Left ventricle myocardium inferior (tissue), 1 donor: Measurements from ENCODE around the gene TPM4. TPM values are rescaled to one million over a fixed set of nuclear protein-coding genes. Genes with fewer than 3 reads are reported as not detected.

Source experiments
- DNase-seq: peaks from one replicate; pipeline ENCODE4 v3.0.0-alpha.2; 2020
- H3K27ac ChIP-seq: fragments of 200-600 bp; replicated peaks from 2 replicates; pipeline ENCODE4 v1.8.0; 2021
- H3K27me3 ChIP-seq: fragments of 200-600 bp; 2 replicates; pipeline ENCODE4 v1.8.0; 2021; ENCODE audit warnings: low read depth
- H3K36me3 ChIP-seq: fragments of 200-600 bp; 2 replicates; pipeline ENCODE4 v1.8.0; 2021
- H3K4me1 ChIP-seq: fragments of 200-600 bp; 2 replicates; pipeline ENCODE4 v1.8.0; 2021
- H3K4me3 ChIP-seq: fragments of 200-600 bp; 2 replicates; pipeline ENCODE4 v1.8.0; 2021; ENCODE audit warnings: mild to moderate bottlenecking, moderate library complexity
- H3K9me3 ChIP-seq: fragments of 200-600 bp; replicated peaks from 2 replicates; pipeline ENCODE4 v1.8.0; 2021
- intact Hi-C: fragments of 100-400 bp; cut with micrococcal nuclease; formaldehyde crosslinking; loops from one replicate; pipeline ENCODE4 v1.11.0; 2022
- total RNA-seq: library from RNA; stranded (reverse); fragmentation: NEBNext Ultra II Directional; extraction: Animal tissue kit (Norgen Biotek cat#: 25700); gene quantifications from one replicate; pipeline ENCODE4 v1.2.1, GENCODE V29; 2021
- TF ChIP-seq, protein P1 (sequence below): fragments of 200-600 bp; IDR thresholded peaks from 2 replicates; pipeline ENCODE4 v1.8.0; 2021; ENCODE audit warnings: antibody characterized with exemption, mild to moderate bottlenecking, borderline replicate concordance
- donor health status: DM: no; HTN: yes; CAD: no; lungs with severe emphysema.

TPM4 gene
- total RNA-seq, 1 donor from 2014 or later = 69.6 TPM

- DNase-seq = no peak
- Histone ChIP-seq H3K27ac (no peak overlapping the region), H3K4me3 (no peak overlapping the region), H3K27me3 (no peaks in the 10 kb centered on the region), H3K36me3 (peaks cover 41% of the 10 kb centered on the region), H3K4me1 (no peaks in the 10 kb centered on the region), H3K9me3 (no peaks in the 10 kb centered on the region)
- intact Hi-C loops = no loop called here
- TF ChIP-seq, protein P1, sequence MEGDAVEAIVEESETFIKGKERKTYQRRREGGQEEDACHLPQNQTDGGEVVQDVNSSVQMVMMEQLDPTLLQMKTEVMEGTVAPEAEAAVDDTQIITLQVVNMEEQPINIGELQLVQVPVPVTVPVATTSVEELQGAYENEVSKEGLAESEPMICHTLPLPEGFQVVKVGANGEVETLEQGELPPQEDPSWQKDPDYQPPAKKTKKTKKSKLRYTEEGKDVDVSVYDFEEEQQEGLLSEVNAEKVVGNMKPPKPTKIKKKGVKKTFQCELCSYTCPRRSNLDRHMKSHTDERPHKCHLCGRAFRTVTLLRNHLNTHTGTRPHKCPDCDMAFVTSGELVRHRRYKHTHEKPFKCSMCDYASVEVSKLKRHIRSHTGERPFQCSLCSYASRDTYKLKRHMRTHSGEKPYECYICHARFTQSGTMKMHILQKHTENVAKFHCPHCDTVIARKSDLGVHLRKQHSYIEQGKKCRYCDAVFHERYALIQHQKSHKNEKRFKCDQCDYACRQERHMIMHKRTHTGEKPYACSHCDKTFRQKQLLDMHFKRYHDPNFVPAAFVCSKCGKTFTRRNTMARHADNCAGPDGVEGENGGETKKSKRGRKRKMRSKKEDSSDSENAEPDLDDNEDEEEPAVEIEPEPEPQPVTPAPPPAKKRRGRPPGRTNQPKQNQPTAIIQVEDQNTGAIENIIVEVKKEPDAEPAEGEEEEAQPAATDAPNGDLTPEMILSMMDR = no peak
Observed at GRCh38 chr19:16104722-16105121, 28.4 kb downstream of the TPM4 start.

DNA sequence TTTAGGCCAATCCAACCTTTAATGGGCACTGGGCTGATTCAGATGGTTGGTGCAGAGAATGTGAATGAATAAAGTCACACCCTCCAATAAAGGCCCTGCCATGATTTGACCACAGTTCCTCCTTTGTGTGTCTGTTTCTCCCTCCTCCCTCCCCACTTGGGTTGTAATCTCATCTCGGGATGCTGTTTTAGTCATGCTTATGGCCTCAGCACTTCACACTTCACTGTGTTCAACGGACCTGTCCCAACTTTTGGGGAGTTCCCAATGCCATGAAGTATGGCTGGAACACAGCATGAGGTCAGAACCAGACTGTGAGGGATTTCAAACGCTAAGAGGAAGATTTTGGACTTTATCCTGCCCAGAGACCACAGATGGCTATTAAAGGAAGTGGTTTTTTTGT lies 29.8 kb downstream of the TPM4 start:
- Histone ChIP-seq H3K9me3 (no peaks in the 10 kb centered on the region), H3K36me3 (peaks cover 27% of the 10 kb centered on the region), H3K27me3 (no peaks in the 10 kb centered on the region), H3K4me1 (peaks cover 6% of the 10 kb centered on the region), H3K27ac (no peak overlapping the region), H3K4me3 (no peak overlapping the region)
- TF ChIP-seq, protein P1 = no peak
- DNase-seq = no peak
- intact Hi-C loops = no loop called here

DNA sequence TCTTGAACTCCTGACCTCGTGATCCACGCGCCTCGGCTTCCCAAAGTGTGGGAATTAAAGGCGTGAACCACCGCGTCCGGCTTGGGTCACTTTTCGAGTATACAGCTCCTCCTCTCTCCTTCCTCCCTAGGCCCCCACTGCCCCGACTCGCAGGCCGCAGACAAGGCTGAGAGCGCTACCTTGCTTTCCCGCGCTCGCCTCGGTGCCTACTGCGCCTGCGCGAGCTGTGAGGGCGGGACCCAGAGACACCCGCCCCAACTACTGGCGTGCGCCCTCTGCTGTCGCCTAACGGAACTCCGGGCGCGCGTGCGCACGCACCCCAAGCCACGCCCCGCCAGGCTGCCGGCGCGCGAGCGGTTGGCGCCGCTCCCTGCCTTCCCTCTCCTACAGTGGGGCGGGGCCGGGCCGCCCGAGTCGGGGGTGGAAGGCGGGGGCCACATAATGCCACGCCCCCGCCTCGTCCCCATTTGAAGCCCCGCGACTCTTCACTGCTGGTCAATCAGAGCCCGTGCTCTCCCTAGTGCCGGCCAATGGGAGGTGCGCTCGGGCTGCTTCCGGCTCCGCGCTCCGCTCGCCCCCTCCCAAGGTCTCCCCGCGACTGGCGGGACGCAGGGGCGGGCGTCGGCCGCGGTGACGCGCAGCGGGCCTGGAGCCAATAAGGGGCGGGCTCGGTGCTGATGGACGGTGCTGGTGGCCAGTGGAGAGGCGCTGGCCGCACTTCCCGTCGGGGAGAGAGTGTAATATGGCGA lies 35.0 kb downstream of the TPM4 start, which contains the start of gene RAB8A:
RAB8A (plus strand) TSS at position 730 of the 749 bp plus-strand sequence; CDS start at position 743, 13 bp downstream.
- no peaks in the 10 kb centered on the region for H3K9me3 ChIP-seq
- DNase-seq = peak; percentile 99
- H3K27me3 ChIP-seq = no peaks in the 10 kb centered on the region
- H3K4me1 ChIP-seq = peaks cover 51% of the 10 kb centered on the region
- no peaks in the 10 kb centered on the region for H3K36me3 ChIP-seq
- TF ChIP-seq, protein P1 = peak; percentile 99
- H3K27ac ChIP-seq = peak within 1 kb of the TSS; percentile 90
- peak within 1 kb of the TSS; percentile 79 for H3K4me3 ChIP-seq
- intact Hi-C loops = no loop called here

DNA sequence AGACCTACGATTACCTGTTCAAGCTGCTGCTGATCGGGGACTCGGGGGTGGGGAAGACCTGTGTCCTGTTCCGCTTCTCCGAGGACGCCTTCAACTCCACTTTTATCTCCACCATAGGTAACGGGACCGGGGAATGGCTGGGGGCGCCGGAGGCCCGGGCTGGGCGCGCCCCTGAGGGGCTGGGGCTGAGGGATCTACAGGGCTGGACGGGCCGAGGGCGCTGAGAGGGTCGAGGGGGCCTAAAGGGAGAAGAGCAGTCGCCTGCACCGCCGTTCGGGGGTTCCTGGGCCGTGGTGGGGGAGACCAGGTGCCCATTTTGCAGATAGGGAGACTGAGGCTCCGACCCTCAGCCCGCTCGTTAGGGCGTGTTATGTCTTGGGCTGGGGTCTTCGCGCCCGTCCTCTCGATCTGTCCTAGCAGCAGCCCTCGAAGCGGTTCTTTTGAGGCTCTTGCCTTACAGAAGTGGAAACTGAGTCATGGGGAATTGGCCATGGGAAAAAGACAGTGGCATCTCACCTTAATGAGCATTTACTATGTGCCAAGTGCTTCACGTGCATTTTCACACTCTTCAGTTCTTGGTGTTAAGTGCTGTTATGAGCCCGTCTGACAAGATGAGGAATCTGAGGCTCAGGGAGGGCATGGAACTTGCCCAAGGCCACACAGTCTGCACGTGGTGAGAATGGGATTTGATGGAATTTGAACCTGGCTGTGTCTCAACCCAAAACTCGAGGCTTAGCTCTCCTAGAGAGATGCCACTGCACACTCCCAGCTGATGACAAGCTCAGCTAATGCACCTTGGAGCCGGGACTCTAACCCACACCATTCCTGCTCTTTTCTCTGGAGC lies 35.8 kb downstream of the TPM4 start:
- intact Hi-C loops = no loop called here
- Histone ChIP-seq H3K4me1 (peaks cover 54% of the 10 kb centered on the region), H3K9me3 (no peaks in the 10 kb centered on the region), H3K27me3 (no peaks in the 10 kb centered on the region), H3K36me3 (no peaks in the 10 kb centered on the region), H3K27ac (peak overlapping the region; percentile 90), H3K4me3 (peak overlapping the region; percentile 79)
- TF ChIP-seq, protein P1 = no peak
- DNase-seq = no peak

DNA sequence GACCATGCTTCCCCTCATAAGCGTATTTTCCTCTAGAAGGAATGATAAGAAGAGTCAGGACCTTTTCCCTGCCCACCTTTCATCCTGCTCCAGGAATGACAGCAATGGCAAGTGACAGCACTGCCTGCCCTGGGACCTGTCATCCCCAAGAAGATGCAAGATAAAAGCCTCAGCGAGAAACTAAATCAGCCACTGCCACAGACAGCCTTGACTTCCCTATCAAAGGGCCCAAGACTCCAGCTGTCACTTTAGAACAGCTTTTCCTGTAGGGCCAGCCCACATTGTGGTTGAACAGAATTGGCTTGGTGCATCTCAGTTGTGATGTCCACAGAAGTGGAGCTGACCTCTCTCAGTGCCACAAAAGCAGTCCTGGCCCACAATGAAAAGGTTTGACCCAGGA lies 36.5 kb downstream of the TPM4 start:
- intact Hi-C loops = no loop called here

More for the DNA sequence above, 36.5 kb downstream of the TPM4 start:
- Histone ChIP-seq H3K27ac (peak overlapping the region; percentile 90), H3K4me1 (peaks cover 54% of the 10 kb centered on the region), H3K27me3 (no peaks in the 10 kb centered on the region), H3K4me3 (peak overlapping the region; percentile 79), H3K36me3 (no peaks in the 10 kb centered on the region), H3K9me3 (no peaks in the 10 kb centered on the region)
- TF ChIP-seq, protein P1 = no peak
- no peak for DNase-seq
